OCI-M2 (cell line): ENCODE measurements around the gene GRM2.

ENCODE experiments used
- DNase-seq: peaks from one replicate; lab custom pipeline; 2025; ENCODE audit not compliant: unreplicated experiment; lab: John Stamatoyannopoulos, UW

The GRM2 gene

GRCh38 chr3:51704511-51704950 is 2.3 kb upstream of the GRM2 start:
- DNase-seq = no peak

- no peak for DNase-seq
These were observed 1.4 kb upstream of the GRM2 start for GRCh38 chr3:51705276-51706020.

GRCh38 chr3:51706021-51706485 is 815 bp upstream of the GRM2 start:
- no peak for DNase-seq

- no peak for DNase-seq
These were observed 1.5 kb downstream of the GRM2 start for GRCh38 chr3:51708216-51708845.

GRCh38 chr3:51709004-51709420 is 2.1 kb downstream of the GRM2 start:
- DNase-seq = no peak

- no peak for DNase-seq
These were observed 2.8 kb downstream of the GRM2 start for GRCh38 chr3:51709675-51710074.

- no peak for DNase-seq
These were observed 3.9 kb downstream of the GRM2 start for GRCh38 chr3:51710631-51711351.

GRCh38 chr3:51711352-51712037 is 4.6 kb downstream of the GRM2 start:
- DNase-seq = no peak

GRCh38 chr3:51712038-51712420 is 5.2 kb downstream of the GRM2 start:
- DNase-seq = no peak

- DNase-seq = no peak
These were observed 5.7 kb downstream of the GRM2 start for GRCh38 chr3:51712511-51712931.

GRCh38 chr3:51712963-51713362 is 6.1 kb downstream of the GRM2 start:
- DNase-seq = no peak

GRCh38 chr3:51715231-51715976 is 8.5 kb downstream of the GRM2 start:
- DNase-seq = no peak

- no peak for DNase-seq
These were observed 9.1 kb downstream of the GRM2 start for GRCh38 chr3:51715977-51716294.

GRCh38 chr3:51716805-51717204 is 9.9 kb downstream of the GRM2 start:
- no peak for DNase-seq

GRCh38 chr3:51717446-51717845 is 10.6 kb downstream of the GRM2 start:
- DNase-seq = no peak

GRCh38 chr3:51717947-51718346 is 11.1 kb downstream of the GRM2 start:
- DNase-seq = no peak

GRCh38 chr3:51718547-51719409 is 11.9 kb downstream of the GRM2 start:
- no peak for DNase-seq

- no peak for DNase-seq
These were observed 12.7 kb downstream of the GRM2 start for GRCh38 chr3:51719410-51720025.

- no peak for DNase-seq
These were observed 13.6 kb downstream of the GRM2 start for GRCh38 chr3:51720292-51721061.
